ENCODE data around the gene SPATA31A3.
"Not testable (repeated sequence)": the region's sequence is repeated elsewhere in the genome, so short reads cannot be mapped to it uniquely, and the experiment has no call there.

Gene SPATA31A3

DNA sequence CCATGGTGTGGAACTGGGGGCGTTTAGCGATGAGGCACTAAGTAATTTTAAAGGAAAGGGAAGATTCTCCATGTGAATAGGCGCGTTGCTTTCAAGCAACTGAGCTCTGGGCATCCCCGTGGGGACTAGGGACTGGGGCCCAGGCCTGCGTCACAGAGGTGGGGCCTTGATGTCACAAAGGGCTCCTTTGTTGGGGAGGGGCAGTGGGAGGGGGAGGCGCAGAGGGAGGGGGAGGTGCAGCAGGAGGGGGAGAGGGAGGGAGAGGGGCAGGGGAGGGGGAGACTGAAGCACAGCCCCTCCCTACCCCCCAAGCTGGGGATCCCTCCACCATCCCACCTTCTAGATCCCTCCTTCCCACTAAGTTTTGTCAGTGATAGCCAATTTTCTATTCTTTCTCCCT is at the start of gene SPATA31A3:
Gene SPATA31A3 (minus strand): TSS at position 101 of the 400 bp plus-strand sequence. CDS start 29 bp downstream, at position 72.
- not testable (repeated sequence) for DNase-seq (ENCODE audit: low spot score)

GRCh38 chr9:66952576-66952975 is 39.8 kb downstream of the SPATA31A3 start:
- not testable (repeated sequence) for DNase-seq (ENCODE audit: low spot score)

DNA sequence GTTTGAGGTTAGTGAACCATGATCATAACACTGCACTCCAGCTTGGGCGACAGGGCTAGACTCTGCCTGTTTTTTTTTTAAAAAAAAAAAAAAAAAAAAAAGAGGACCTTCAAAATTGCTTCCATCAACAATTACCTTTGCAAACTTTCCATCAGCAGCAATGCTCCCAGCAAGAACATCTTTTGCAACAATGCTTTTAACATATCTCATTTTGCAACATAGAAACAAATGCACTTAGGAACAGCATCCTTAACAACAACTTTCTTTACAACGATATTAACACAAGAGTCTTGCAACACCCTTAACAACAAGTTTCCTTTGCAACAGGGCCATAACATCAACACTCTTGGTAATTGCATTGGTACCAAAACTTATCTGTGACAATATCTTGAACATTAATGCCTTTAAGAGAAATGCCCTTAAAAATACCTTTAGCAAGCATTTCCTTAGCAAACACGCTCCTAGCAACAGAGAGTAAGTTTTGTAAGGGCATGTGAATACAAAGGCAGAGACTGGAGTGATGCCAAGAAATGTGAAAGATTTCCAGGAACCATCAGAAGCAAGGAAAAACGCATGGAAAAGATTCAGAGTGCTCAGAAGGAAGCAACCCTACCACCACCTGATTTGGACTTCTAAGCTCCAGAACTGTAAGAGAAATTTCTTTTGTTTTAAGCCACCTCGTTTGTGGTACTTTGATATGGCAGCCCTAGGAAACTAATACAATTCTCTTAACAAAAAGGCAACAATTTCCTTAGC is 49.8 kb downstream of the SPATA31A3 start:
- not testable (repeated sequence) for DNase-seq (ENCODE audit: low spot score)

GRCh38 chr9:66939878-66940830 is 52.2 kb downstream of the SPATA31A3 start:
- not testable (repeated sequence) for DNase-seq (ENCODE audit: low spot score)

- DNase-seq (ENCODE audit: low spot score), result not testable (repeated sequence)
Observed at GRCh38 chr9:66938322-66938721, 54.0 kb downstream of the SPATA31A3 start.

- not testable (repeated sequence) for DNase-seq (ENCODE audit: low spot score)
Observed at GRCh38 chr9:66937662-66938061, 54.7 kb downstream of the SPATA31A3 start.
